MCF 10A (cell line): ENCODE data around the gene MT1X. TPM values are rescaled to one million over a fixed set of nuclear protein-coding genes. Genes with fewer than 3 reads are reported as not detected.

ENCODE experiments used
- BruUV-seq: library from RNA; stranded (reverse); fragments of 400-500 nt; replicated peaks from 2 replicates; lab custom pipeline; 2021; lab: Mats Ljungman, UMichigan
- CTCF ChIA-PET: fragments of 300-600 bp; sonication (Branson Sonifier 250); formaldehyde crosslinking; extraction: SDS; loops from one replicate; lab custom pipeline; 2021; ENCODE audit warnings: antibody characterized with exemption, inconsistent platforms; lab: Yijun Ruan, JAX
- POLR2A ChIA-PET: fragments of 300-600, 350-650 bp; sonication (Branson Sonifier 250); formaldehyde crosslinking; extraction: SDS; loops from one replicate; lab custom pipeline; 2020; ENCODE audit warnings: antibody characterized with exemption, inconsistent platforms; lab: Yijun Ruan, JAX
- DNase-seq: peaks from one replicate; pipeline ENCODE4 v3.0.0-alpha.2; 2018; ENCODE audit not compliant: unreplicated experiment
- H3K27ac Mint-ChIP-seq: one replicate; pipeline ENCODE4 v1.8.0; 2022; ENCODE audit warnings: mild to moderate bottlenecking, low read depth, mixed read lengths; ENCODE audit not compliant: unreplicated experiment
- H3K27me3 Mint-ChIP-seq: one replicate; pipeline ENCODE4 v1.8.0; 2022; ENCODE audit warnings: mixed read lengths; ENCODE audit not compliant: insufficient read depth, unreplicated experiment
- H3K36me3 Mint-ChIP-seq: one replicate; pipeline ENCODE4 v1.8.0; 2022; ENCODE audit warnings: mild to moderate bottlenecking, moderate library complexity, mixed read lengths; ENCODE audit not compliant: insufficient read depth, unreplicated experiment
- H3K4me1 Mint-ChIP-seq: one replicate; pipeline ENCODE4 v1.8.0; 2022; ENCODE audit warnings: mixed read lengths; ENCODE audit not compliant: insufficient read depth, unreplicated experiment
- H3K4me3 Mint-ChIP-seq: one replicate; pipeline ENCODE4 v1.8.0; 2022; ENCODE audit warnings: mild to moderate bottlenecking, moderate library complexity, mixed read lengths; ENCODE audit not compliant: unreplicated experiment
- H3K9me3 Mint-ChIP-seq: one replicate; pipeline ENCODE4 v1.8.0; 2022; ENCODE audit warnings: mixed read lengths; ENCODE audit not compliant: unreplicated experiment
- CTCF ChIP-seq: fragments of 200-600 bp; IDR thresholded peaks from one replicate; pipeline ENCODE4 v1.8.0; 2022; ENCODE audit warnings: antibody characterized with exemption, mild to moderate bottlenecking; ENCODE audit not compliant: unreplicated experiment
- intact Hi-C: fragments of 100-400 bp; cut with micrococcal nuclease; formaldehyde crosslinking; loops from 2 replicates; pipeline ENCODE4 v1.14.1; 2022
- total RNA-seq: library from RNA; stranded (reverse); gene quantifications from 2 replicates; pipeline ENCODE4 v1.2.3, GENCODE V29; 2022

MT1X gene
- total RNA-seq, 1 experiment from 2014 or later = 108 TPM

- TF ChIP-seq CTCF = no peak
- no TSS peak for BruUV-seq
- Mint-ChIP-seq H3K27me3 (no peaks in the 10 kb centered on the region), H3K9me3 (no peaks in the 10 kb centered on the region), H3K27ac (peak within 1 kb of the TSS; percentile 46), H3K4me3 (no peak within 1 kb of the TSS), H3K4me1 (peaks cover 10% of the 10 kb centered on the region), H3K36me3 (peaks cover 4% of the 10 kb centered on the region)
- ChIA-PET CTCF (interaction anchor here (0.6 to 1.5 kb wide), 2 partner anchors 50 to 243 kb away, joined by 3 to 5 read pairs; no protein-coding TSS in a partner anchor), POLR2A (interaction anchor here (0.6 to 6.3 kb wide), 2 partner anchors 32 to 43 kb away, joined by 3 to 50 read pairs; partner anchors contain the start of gene MT2A)
- DNase-seq = no peak
- intact Hi-C loops = loop anchor here (2.0 kb wide), 1 partner anchor 49 kb away; no protein-coding TSS in a partner anchor
These were observed 30.7 kb upstream of the MT1X start, which contains the start of gene MT1B for GRCh38 chr16:56651586-56651985. Gene MT1B (plus strand): TSS chr16:56651886. CDS start chr16:56651954, 68 bp downstream.

- Mint-ChIP-seq H3K9me3 (no peaks in the 10 kb centered on the region), H3K36me3 (peaks cover 4% of the 10 kb centered on the region), H3K27ac (no peak overlapping the region), H3K27me3 (no peaks in the 10 kb centered on the region), H3K4me1 (peaks cover 15% of the 10 kb centered on the region), H3K4me3 (no peak overlapping the region)
- BruUV-seq = no TSS peak
- intact Hi-C loops = no loop called here
- TF ChIP-seq CTCF = no peak
- POLR2A ChIA-PET = interaction anchor here (0.7 to 6.3 kb wide), 6 partner anchors 8 to 144 kb away, joined by 3 to 60 read pairs (median 4); partner anchors contain the start of genes MT1E and MT2A
- DNase-seq = no peak
- CTCF ChIA-PET = interaction anchor here (0.6 to 1.5 kb wide), 4 partner anchors 9 to 496 kb away, joined by 3 to 5 read pairs (median 4); no protein-coding TSS in a partner anchor
These were observed 29.7 kb upstream of the MT1X start for GRCh38 chr16:56652600-56652999.

GRCh38 chr16:56653218-56653617, 29.1 kb upstream of the MT1X start:
- peaks cover 21% of the 10 kb centered on the region for H3K4me1 Mint-ChIP-seq
- intact Hi-C loops = no loop called here
- H3K27me3 Mint-ChIP-seq = no peaks in the 10 kb centered on the region
- ChIA-PET POLR2A (interaction anchor here (0.7 to 6.3 kb wide), 6 partner anchors 17 to 145 kb away, joined by 3 to 60 read pairs (median 8); partner anchors contain the start of genes MT1E, MT1X and MT2A), CTCF (interaction anchor here (0.6 to 1.5 kb wide), 3 partner anchors 10 to 52 kb away, joined by 3 to 5 read pairs (median 3); no protein-coding TSS in a partner anchor)
- H3K4me3 Mint-ChIP-seq = no peak overlapping the region
- H3K36me3 Mint-ChIP-seq = peaks cover 4% of the 10 kb centered on the region
- TF ChIP-seq CTCF = no peak
- BruUV-seq = no TSS peak
- DNase-seq = no peak
- H3K9me3 Mint-ChIP-seq = no peaks in the 10 kb centered on the region
- H3K27ac Mint-ChIP-seq = no peak overlapping the region

- H3K27ac Mint-ChIP-seq = no peak within 1 kb of the TSS
These were observed 24.5 kb upstream of the MT1X start, which contains the start of gene MT1F for GRCh38 chr16:56657555-56658326. Gene MT1F (plus strand): TSS chr16:56657959. CDS start chr16:56658059, 100 bp downstream.

More at GRCh38 chr16:56657555-56658326, 24.5 kb upstream of the MT1X start, which contains the start of gene MT1F:
- Mint-ChIP-seq H3K9me3 (no peaks in the 10 kb centered on the region), H3K4me1 (peaks cover 21% of the 10 kb centered on the region), H3K4me3 (peak within 1 kb of the TSS; percentile 77), H3K27me3 (no peaks in the 10 kb centered on the region), H3K36me3 (peaks cover 4% of the 10 kb centered on the region)
- TF ChIP-seq CTCF = no peak
- intact Hi-C loops = no loop called here
- CTCF ChIA-PET = no interaction called here
- POLR2A ChIA-PET = interaction anchor here (0.5 to 5.6 kb wide), 14 partner anchors 9 to 512 kb away, joined by 3 to 60 read pairs (median 4); partner anchors contain the start of genes MT1E, MT1X and MT2A
- BruUV-seq = no TSS peak
- DNase-seq = peak; percentile 95
